Panc1 (cell line): ENCODE measurements around the gene SRSF2. TPM values are rescaled to one million over a fixed set of nuclear protein-coding genes. Genes with fewer than 3 reads are reported as not detected.

ENCODE experiments used
- ATAC-seq: fragments of 200-7000 bp; cut with Tn5 transposase; 2 replicates; pipeline ENCODE4 v1.9.1; 2020; ENCODE audit warnings: mild to moderate bottlenecking, moderate library complexity
- BruUV-seq: library from RNA; stranded (reverse); fragments of 400-500 nt; replicated peaks from 2 replicates; lab custom pipeline; 2021; lab: Mats Ljungman, UMichigan
- CTCF ChIA-PET: fragments of 300-600 bp; sonication (Branson Sonifier 250); formaldehyde crosslinking; loops from one replicate; lab custom pipeline; 2022; ENCODE audit warnings: antibody characterized with exemption; lab: Charles Lee
- POLR2A ChIA-PET: fragments of 300-600 bp; sonication (Branson Sonifier 250); formaldehyde crosslinking; loops from one replicate; lab custom pipeline; 2022; ENCODE audit warnings: antibody characterized with exemption; lab: Charles Lee
- DNase-seq: peaks from one replicate; pipeline ENCODE4 v3.0.0-alpha.2; 2010; ENCODE audit warnings: low read depth, low spot score
- H3K27ac ChIP-seq: 2 replicates; pipeline ENCODE4 v1.5.1; 2011; ENCODE audit warnings: mild to moderate bottlenecking, low read length, inconsistent platforms
- H3K27me3 ChIP-seq: fragments of 200-500 bp; sonication (Bioruptor generic); 2 replicates; pipeline ENCODE4 v1.6.0; 2014; ENCODE audit warnings: low read length, inconsistent platforms; ENCODE audit not compliant: control insufficient read depth, insufficient read depth
- H3K36me3 ChIP-seq: fragments of 200-500 bp; sonication (Bioruptor generic); 2 replicates; pipeline ENCODE4 v1.5.1; 2014; ENCODE audit warnings: inconsistent platforms, mild to moderate bottlenecking, low read length, moderate library complexity; ENCODE audit not compliant: control insufficient read depth, insufficient read depth
- H3K4me1 ChIP-seq: 2 replicates; pipeline ENCODE4 v1.5.1; 2011; ENCODE audit warnings: inconsistent platforms, mild to moderate bottlenecking, low read length, moderate library complexity; ENCODE audit not compliant: control insufficient read depth, insufficient read depth
- H3K4me3 ChIP-seq, 2 experiments: 2 replicates each; pipeline ENCODE4 v1.5.1; 2011 to 2012; ENCODE audit warnings: low read depth in 2 of 2, low read length in 2 of 2, mild to moderate bottlenecking in 2 of 2, inconsistent platforms in 1 of 2, moderate library complexity in 1 of 2
- H3K9me3 ChIP-seq: fragments of 200-500 bp; sonication (Bioruptor generic); 2 replicates; pipeline ENCODE4 v1.5.1; 2014; ENCODE audit warnings: low read depth, mild to moderate bottlenecking, inconsistent platforms, low read length, moderate library complexity; ENCODE audit not compliant: control insufficient read depth, insufficient read depth
- POLR2AphosphoS5 ChIP-seq: IDR thresholded peaks from 2 replicates; pipeline ENCODE4 v1.6.1; 2012; ENCODE audit warnings: mild to moderate bottlenecking, low read depth, low read length, moderate library complexity
- SIN3A ChIP-seq: IDR thresholded peaks from 2 replicates; pipeline ENCODE4 v1.6.1; 2012; ENCODE audit warnings: low read depth, mild to moderate bottlenecking, low read length, moderate library complexity, borderline replicate concordance; ENCODE audit not compliant: insufficient read depth
- TCF7L2 ChIP-seq: IDR thresholded peaks from 2 replicates; pipeline ENCODE4 v1.6.1; 2011; ENCODE audit warnings: mild to moderate bottlenecking, low read depth, low read length, inconsistent platforms
- in situ Hi-C: cut with HindIII; loops from 2 replicates; pipeline ENCODE4 v1.10.0; 2016; ENCODE audit warnings: low sequenced_read_pairs, low pct_unique_long_range_greater_than_20kb
- intact Hi-C: fragments of 100-400 bp; cut with micrococcal nuclease; formaldehyde crosslinking; loops from one replicate; pipeline ENCODE4 v1.10.0; 2022; ENCODE audit not compliant: unreplicated experiment
- total RNA-seq: library from RNA; stranded (reverse); gene quantifications from one replicate; pipeline ENCODE4 v1.2.1, GENCODE V29; 2021; ENCODE audit not compliant: unreplicated experiment
- TF ChIP-seq, protein P1 (sequence below): fragments of 450-650 bp; IDR thresholded peaks from 2 replicates; pipeline ENCODE4 v1.5.1; 2017; ENCODE audit warnings: mild to moderate bottlenecking
- TF ChIP-seq, protein P2 (sequence below), 2 experiments: IDR thresholded peaks; 2 replicates each; pipeline ENCODE4 v1.6.1; 2011 to 2012; ENCODE audit warnings: low read depth in 2 of 2, control low read depth in 1 of 2, low read length in 1 of 2, mild to moderate bottlenecking in 1 of 2, moderate library complexity in 1 of 2; ENCODE audit not compliant: insufficient read depth in 1 of 2

Gene SRSF2
- total RNA-seq, 1 experiment from 2014 or later: 436 TPM

DNA sequence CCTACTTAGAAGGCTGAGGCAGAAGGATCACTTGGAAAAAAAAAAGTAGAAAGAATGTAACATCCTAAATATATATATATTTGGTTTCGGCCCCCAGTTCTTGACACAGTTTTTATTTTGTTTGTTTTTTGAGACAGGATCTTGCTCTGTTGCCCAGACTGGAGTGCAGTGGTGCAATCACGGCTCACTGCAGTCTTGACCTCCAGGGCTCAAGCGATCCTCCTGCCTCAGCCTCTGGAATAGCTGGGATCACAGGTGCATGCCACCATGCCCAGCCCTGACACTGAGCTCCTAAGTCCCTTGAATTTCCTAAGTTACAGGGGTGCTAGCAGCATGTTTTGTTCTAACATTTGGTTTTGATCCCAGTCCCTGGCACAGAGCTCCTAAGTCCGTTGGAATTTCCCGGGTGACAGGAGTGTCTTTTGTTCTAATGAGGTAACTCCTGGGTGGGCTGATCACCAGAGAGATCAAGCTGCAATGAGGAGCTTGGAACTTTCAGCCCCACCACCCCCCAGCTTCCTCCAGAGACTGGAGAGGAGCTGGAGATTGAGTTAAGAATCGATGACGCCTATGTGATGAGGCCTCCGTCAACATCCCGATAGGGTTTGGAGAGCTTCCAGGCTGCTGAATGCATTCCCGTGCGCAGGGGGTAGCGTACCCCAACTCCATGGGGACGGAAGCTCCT is 46.4 kb downstream of the SRSF2 start:
- H3K4me1 ChIP-seq: peaks cover 26% of the 10 kb centered on the region
- TF ChIP-seq, protein P1, sequence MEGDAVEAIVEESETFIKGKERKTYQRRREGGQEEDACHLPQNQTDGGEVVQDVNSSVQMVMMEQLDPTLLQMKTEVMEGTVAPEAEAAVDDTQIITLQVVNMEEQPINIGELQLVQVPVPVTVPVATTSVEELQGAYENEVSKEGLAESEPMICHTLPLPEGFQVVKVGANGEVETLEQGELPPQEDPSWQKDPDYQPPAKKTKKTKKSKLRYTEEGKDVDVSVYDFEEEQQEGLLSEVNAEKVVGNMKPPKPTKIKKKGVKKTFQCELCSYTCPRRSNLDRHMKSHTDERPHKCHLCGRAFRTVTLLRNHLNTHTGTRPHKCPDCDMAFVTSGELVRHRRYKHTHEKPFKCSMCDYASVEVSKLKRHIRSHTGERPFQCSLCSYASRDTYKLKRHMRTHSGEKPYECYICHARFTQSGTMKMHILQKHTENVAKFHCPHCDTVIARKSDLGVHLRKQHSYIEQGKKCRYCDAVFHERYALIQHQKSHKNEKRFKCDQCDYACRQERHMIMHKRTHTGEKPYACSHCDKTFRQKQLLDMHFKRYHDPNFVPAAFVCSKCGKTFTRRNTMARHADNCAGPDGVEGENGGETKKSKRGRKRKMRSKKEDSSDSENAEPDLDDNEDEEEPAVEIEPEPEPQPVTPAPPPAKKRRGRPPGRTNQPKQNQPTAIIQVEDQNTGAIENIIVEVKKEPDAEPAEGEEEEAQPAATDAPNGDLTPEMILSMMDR: no peak
- no peak for TF ChIP-seq SIN3A
- no peak for TF ChIP-seq TCF7L2
- TF ChIP-seq POLR2AphosphoS5: no peak
- no peaks in the 10 kb centered on the region for H3K27me3 ChIP-seq
- H3K36me3 ChIP-seq: no peaks in the 10 kb centered on the region
- ChIA-PET POLR2A (no interaction called here), CTCF (no interaction called here)
- ATAC-seq (no peak), DNase-seq (no peak)
- no TSS peak for BruUV-seq
- intact Hi-C loops: no loop called here
- H3K4me3 ChIP-seq: no peak overlapping the region
- in situ Hi-C loops: no loop called here
- no peaks in the 10 kb centered on the region for H3K9me3 ChIP-seq
- no peak overlapping the region for H3K27ac ChIP-seq

DNA sequence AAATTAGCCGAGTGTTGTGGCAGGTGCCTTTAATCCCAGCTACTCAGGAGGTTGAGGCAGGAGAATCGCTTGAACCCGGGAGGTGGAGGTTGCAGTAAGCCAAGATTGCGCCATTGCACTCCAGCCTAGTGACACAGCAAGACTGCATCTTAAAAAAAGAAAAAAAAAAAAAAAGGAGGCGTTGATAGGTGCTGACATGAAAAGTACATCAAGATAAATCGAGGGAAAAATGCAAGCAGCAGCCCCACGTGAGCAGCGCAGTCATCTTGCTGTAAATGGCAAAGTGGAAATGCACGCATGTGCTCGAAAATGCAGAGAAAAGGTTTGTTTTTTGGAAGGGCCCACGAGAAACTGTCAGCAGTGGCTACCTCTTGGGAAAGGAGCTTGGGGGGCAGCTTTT is 47.3 kb downstream of the SRSF2 start:
- H3K4me1 ChIP-seq: peaks cover 26% of the 10 kb centered on the region
- ATAC-seq: no peak
- H3K36me3 ChIP-seq: no peaks in the 10 kb centered on the region
- no peak overlapping the region for H3K4me3 ChIP-seq
- intact Hi-C loops: no loop called here
- no peak overlapping the region for H3K27ac ChIP-seq
- ChIA-PET POLR2A (no interaction called here), CTCF (interaction anchor here (0.7 kb wide), 1 partner anchor 18 kb away, joined by 3 read pairs; no protein-coding TSS in a partner anchor)
- BruUV-seq: no TSS peak
- TF ChIP-seq, protein P1: no peak
- TF ChIP-seq POLR2AphosphoS5 (no peak), TCF7L2 (no peak), SIN3A (no peak)
- TF ChIP-seq, protein P2, sequence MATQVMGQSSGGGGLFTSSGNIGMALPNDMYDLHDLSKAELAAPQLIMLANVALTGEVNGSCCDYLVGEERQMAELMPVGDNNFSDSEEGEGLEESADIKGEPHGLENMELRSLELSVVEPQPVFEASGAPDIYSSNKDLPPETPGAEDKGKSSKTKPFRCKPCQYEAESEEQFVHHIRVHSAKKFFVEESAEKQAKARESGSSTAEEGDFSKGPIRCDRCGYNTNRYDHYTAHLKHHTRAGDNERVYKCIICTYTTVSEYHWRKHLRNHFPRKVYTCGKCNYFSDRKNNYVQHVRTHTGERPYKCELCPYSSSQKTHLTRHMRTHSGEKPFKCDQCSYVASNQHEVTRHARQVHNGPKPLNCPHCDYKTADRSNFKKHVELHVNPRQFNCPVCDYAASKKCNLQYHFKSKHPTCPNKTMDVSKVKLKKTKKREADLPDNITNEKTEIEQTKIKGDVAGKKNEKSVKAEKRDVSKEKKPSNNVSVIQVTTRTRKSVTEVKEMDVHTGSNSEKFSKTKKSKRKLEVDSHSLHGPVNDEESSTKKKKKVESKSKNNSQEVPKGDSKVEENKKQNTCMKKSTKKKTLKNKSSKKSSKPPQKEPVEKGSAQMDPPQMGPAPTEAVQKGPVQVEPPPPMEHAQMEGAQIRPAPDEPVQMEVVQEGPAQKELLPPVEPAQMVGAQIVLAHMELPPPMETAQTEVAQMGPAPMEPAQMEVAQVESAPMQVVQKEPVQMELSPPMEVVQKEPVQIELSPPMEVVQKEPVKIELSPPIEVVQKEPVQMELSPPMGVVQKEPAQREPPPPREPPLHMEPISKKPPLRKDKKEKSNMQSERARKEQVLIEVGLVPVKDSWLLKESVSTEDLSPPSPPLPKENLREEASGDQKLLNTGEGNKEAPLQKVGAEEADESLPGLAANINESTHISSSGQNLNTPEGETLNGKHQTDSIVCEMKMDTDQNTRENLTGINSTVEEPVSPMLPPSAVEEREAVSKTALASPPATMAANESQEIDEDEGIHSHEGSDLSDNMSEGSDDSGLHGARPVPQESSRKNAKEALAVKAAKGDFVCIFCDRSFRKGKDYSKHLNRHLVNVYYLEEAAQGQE (IDR thresholded peaks at IDR 0.05; ENCODE audit: insufficient read depth in 1 of 2, low read depth in 2 of 2, low read length in 1 of 2): no peak
- H3K27me3 ChIP-seq: no peaks in the 10 kb centered on the region
- in situ Hi-C loops: no loop called here
- no peak for DNase-seq
- H3K9me3 ChIP-seq: no peaks in the 10 kb centered on the region
